ENCODE results near the gene FCMR. TPM values are rescaled to one million over a fixed set of nuclear protein-coding genes. Genes with fewer than 3 reads are reported as not detected.

The FCMR gene
- total RNA-seq, 4 donors from 2014 or later = 0.88 to 4.2 (median 1.00) TPM; not detected in 1

DNA sequence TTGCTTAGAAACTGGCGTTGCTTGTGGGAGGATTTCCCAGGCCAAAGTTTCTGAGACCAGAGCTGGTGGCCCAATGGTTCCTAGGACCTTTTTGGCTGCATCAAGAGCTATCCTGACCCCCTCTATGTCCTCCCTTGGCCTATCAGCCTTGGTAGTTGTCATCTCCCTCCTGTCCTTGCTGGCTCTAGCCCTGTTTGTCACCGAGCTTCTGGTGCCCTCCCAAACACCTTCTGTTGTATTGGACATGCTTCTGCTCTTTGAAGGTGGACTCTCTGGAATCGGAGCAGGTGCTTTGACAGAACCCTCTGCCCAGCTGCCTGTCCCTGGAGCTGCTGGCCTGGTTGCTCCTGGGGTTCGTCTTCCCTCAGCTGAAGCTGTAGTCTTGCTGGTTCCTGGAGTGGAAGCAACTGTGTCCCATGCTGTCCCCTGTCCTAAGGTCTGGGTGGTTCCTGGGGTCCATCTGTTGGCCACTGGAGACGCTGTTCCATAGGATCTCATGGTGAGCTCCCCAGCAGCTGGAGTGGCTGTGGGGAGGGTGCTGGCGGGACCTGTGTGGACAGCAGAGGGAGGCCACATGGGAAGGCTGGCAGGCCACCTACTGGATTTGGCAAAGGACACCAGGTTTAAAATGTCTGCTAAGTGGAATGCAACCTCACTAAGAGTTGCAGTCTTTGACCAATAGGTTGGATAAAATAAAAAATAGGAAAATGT lies 39.1 kb upstream of the FCMR start:
- 82 to 94% methylated on average over 2 to 4 of the region's 6 CpGs for WGBS, 2 donors
- Histone ChIP-seq H3K9me3 (no peaks in the 10 kb centered on the region), H3K27ac (no peak overlapping the region), H3K27me3 (no peaks in the 10 kb centered on the region), H3K36me3 (no peaks in the 10 kb centered on the region), H3K4me1 (peaks cover 0 to 24% (median 12%) of the 10 kb centered on the region in 3 donors), H3K4me3 (no peak overlapping the region)
- no peak for DNase-seq
- TF ChIP-seq POLR2A (IDR thresholded peaks at IDR 0.05) = no peak
- TF ChIP-seq, protein P1, sequence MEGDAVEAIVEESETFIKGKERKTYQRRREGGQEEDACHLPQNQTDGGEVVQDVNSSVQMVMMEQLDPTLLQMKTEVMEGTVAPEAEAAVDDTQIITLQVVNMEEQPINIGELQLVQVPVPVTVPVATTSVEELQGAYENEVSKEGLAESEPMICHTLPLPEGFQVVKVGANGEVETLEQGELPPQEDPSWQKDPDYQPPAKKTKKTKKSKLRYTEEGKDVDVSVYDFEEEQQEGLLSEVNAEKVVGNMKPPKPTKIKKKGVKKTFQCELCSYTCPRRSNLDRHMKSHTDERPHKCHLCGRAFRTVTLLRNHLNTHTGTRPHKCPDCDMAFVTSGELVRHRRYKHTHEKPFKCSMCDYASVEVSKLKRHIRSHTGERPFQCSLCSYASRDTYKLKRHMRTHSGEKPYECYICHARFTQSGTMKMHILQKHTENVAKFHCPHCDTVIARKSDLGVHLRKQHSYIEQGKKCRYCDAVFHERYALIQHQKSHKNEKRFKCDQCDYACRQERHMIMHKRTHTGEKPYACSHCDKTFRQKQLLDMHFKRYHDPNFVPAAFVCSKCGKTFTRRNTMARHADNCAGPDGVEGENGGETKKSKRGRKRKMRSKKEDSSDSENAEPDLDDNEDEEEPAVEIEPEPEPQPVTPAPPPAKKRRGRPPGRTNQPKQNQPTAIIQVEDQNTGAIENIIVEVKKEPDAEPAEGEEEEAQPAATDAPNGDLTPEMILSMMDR (IDR thresholded peaks at IDR 0.05) = no peak
- intact Hi-C loops (cut with DNase I) = no loop called here

DNA sequence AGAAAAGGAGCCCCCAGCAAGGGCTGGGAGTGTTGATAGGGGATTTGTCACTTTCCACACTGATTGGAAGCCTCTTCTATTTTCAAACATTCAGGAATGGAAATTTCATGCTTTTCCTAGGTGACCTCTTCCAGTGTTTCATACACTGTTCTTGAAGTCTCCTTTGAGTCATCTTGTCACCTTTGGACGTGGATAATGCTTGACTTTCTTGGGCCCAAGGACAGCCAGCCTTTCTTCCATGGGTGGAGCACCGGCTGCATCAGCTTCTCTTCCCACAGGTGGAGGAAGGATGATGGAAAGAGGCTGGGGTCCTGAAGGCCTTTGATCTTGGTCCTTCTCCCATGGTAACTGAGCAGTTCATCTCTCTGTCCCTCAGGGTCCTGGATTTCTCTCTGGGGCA lies 36.4 kb upstream of the FCMR start:
- H3K36me3 ChIP-seq = no peaks in the 10 kb centered on the region
- WGBS, 2 donors = 57 to 71% methylated on average over 1 to 2 of the region's 2 CpGs
- no peaks in the 10 kb centered on the region for H3K27me3 ChIP-seq
- no peak overlapping the region for H3K4me3 ChIP-seq
- no peak for TF ChIP-seq POLR2A (IDR thresholded peaks at IDR 0.05)
- TF ChIP-seq, protein P1 (IDR thresholded peaks at IDR 0.05) = no peak
- H3K9me3 ChIP-seq = no peaks in the 10 kb centered on the region
- peaks cover 18 to 51% (median 32%) of the 10 kb centered on the region in 3 donors for H3K4me1 ChIP-seq
- intact Hi-C loops (cut with DNase I) = no loop called here
- DNase-seq = no peak
- no peak overlapping the region for H3K27ac ChIP-seq

DNA sequence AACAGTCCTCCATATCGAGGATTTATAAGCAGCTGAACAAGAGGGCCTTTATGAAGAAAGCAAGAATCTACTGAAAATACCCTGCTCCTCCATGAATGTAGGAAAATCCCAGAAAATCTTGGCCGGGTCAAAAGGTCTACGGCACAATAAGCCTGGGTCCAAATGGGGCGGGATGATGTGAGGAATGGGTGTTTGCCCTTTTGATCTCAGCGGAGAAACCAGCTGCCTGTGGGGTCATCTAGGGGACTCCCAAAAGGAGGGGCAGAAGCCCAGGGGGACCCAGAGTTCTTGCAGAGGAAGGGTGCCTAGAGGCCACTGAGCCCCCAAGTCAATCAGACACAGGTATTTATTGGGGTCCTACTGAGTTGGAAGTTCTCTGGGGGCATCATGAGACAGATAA lies 35.9 kb upstream of the FCMR start:
- intact Hi-C loops (cut with DNase I) = no loop called here
- 80 to 89% methylated on average over 4 to 5 of the region's 5 CpGs for WGBS, 2 donors

DNA sequence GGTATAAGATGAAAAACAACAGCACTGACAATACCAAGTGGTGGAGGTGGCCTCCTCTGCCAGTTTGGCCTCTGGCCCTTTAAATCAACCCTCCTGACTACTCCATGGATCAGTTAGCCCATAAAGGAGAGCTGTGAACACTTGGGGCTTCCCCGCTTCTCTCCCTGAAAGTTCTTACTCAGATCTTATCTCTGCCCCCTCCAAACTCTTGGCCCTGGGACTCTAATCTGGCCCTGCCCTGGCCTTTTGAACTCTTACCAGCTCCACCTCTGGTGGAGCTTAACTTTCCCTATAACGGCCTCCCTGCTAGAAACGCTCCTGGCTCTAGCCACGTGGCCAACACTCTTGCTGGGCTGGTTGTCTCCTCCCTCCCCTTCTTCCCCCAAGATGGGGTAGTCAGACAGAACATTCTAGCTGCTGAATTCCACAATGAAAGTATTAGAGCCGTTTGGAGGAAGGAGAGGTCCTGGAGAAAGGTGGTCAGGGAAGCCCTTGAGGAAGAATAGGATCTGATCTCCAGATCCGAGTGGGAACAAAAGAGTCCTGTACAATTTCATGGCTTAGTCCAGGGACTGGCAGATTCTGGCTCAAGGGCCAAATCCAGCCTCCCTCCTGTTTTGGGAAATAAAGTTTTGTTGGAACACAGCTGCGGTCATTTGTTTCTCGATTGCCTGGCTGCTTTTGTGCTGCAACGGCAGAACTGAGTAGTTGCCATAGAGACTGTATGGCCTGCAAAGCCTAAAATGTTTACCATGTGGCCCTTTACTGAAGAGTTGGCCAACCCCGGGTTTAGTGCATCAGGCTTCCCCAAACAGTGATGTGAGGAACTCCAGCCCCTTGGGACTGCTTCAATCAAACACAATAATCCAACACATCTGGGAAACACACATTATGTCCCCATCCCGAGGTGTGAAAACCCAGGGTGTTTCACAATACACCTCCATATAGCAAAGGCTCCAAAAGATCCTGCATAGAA lies 34.0 kb upstream of the FCMR start:
- intact Hi-C loops (cut with DNase I) = no loop called here
- Histone ChIP-seq H3K4me3 (no peak overlapping the region), H3K9me3 (no peaks in the 10 kb centered on the region), H3K27ac (peak overlapping the region; percentile 15 to 88 (median 84)), H3K4me1 (peaks cover 30 to 53% (median 39%) of the 10 kb centered on the region in 3 donors), H3K36me3 (no peaks in the 10 kb centered on the region), H3K27me3 (no peaks in the 10 kb centered on the region)
- DNase-seq = no peak
- no peak for TF ChIP-seq POLR2A (IDR thresholded peaks at IDR 0.05)
- TF ChIP-seq, protein P1 (IDR thresholded peaks at IDR 0.05) = no peak
- WGBS, 2 donors = 36 to 45% methylated on average over 10 to 11 of the region's 11 CpGs

More for the DNA sequence above, 35.9 kb upstream of the FCMR start:
- H3K36me3 ChIP-seq = no peaks in the 10 kb centered on the region
- no peak for DNase-seq
- H3K9me3 ChIP-seq = no peaks in the 10 kb centered on the region
- H3K27ac ChIP-seq = no peak overlapping the region
- no peak overlapping the region for H3K4me3 ChIP-seq
- no peaks in the 10 kb centered on the region for H3K27me3 ChIP-seq
- TF ChIP-seq, protein P1 (IDR thresholded peaks at IDR 0.05) = no peak
- no peak for TF ChIP-seq POLR2A (IDR thresholded peaks at IDR 0.05)
- peaks cover 21 to 56% (median 37%) of the 10 kb centered on the region in 3 donors for H3K4me1 ChIP-seq
